Body of pancreas (tissue), 4 donors: ENCODE measurements around the gene ZDHHC1. TPM values are rescaled to one million over a fixed set of nuclear protein-coding genes. Genes with fewer than 3 reads are reported as not detected.

Experiments
- ATAC-seq: fragments of 150-250 bp; one replicate; pipeline ENCODE4 v1.9.1; 2016
- DNase-seq, 4 donors: peaks; one replicate each; pipeline ENCODE4 v3.0.0-alpha.2; 2019
- H3K27ac ChIP-seq, 4 donors: fragments of 200-600 bp; sonication (generic); 1 replicate in 3 of 4; 2 replicates in 1 of 4; pipeline versions ENCODE4 v1.5.1 to v1.6.1; 2016 to 2019; ENCODE audit warnings: mild to moderate bottlenecking in 1 of 4, mixed read lengths in 1 of 4, moderate library complexity in 1 of 4
- H3K27me3 ChIP-seq, 2 donors: fragments of 200-600 bp; sonication (generic); one replicate each; pipeline ENCODE4 v1.6.0; 2016; ENCODE audit warnings: mild to moderate bottlenecking in 1 of 2
- H3K36me3 ChIP-seq, 2 donors: fragments of 200-600 bp; sonication (generic); replicated peaks in 1 of 2; 2 replicates each; pipeline ENCODE4 v1.5.1; 2016; ENCODE audit warnings: low read depth in 2 of 2; ENCODE audit not compliant: insufficient read depth in 1 of 2
- H3K4me1 ChIP-seq: fragments of 200-600 bp; sonication (generic); one replicate; pipeline ENCODE4 v1.6.0; 2016
- H3K4me3 ChIP-seq, 2 donors: fragments of 200-600 bp; sonication (generic); 1 replicate in 1 of 2; 2 replicates in 1 of 2; pipeline ENCODE4 v1.5.1; 2016 to 2019
- H3K9me3 ChIP-seq, 3 donors: fragments of 200-600 bp; sonication (generic); 1 replicate in 2 of 3; 2 replicates in 1 of 3; pipeline ENCODE4 v1.5.1; 2016
- CTCF ChIP-seq, 7 experiments: fragments of 450-650 bp in 4 of 7; fragments of 200-600 bp in 3 of 7; sonication (generic) in 3 of 7; IDR thresholded peaks; one replicate each; pipeline ENCODE4 v1.5.1; 2016 to 2019; ENCODE audit warnings: antibody characterized with exemption in 7 of 7
- POLR2A ChIP-seq, 3 donors: fragments of 450-650 bp; IDR thresholded peaks; one replicate each; pipeline ENCODE4 v1.6.1; 2016; ENCODE audit warnings: antibody characterized with exemption in 3 of 3, mild to moderate bottlenecking in 2 of 3
- WGBS, 2 donors: methylation state at CpG; one replicate each; pipeline ENCODE4 v1.1.5; 2017; 5-methylcytosine and 5-hydroxymethylcytosine counted together
- intact Hi-C: fragments of 100-400 bp; cut with DNase I; formaldehyde crosslinking; loops from one replicate; pipeline ENCODE4 v1.15.1; 2023
- total RNA-seq, 2 donors: library from RNA; depleted of rRNA; stranded (reverse); fragments of >200 nt; gene quantifications; one replicate each; pipeline ENCODE4 v1.1.0, GENCODE V29; 2016

Gene ZDHHC1
- total RNA-seq, 2 donors from 2014 or later: 13.0 to 57.0 TPM

DNA sequence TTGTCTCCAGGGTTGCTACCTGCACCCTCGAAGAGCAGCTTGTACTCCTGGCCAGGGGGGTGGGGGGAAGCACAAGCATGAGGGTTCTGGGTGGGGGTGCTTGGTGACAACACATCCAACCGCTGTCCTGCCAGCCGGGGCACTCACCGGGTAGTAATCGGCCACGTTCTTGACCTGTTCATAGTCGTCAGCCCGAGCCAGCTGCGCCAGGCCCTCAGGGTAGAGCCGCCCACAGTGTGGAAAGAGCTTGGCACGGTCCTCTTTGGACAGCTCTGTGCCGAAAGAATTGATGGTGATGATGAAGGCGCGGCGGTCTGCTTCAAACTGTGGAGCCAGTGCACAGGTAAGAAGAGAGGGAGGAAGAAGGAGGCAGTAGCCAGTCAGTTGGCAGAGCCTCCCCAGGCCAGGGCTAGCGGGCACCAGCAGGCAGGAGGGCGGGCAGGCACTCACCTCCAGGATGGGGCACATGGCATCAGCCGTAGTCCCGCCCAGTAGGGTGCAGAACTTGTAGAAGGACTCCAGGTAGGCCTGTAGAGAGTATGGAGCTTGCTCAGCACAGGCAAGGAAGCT, 22.6 kb upstream of the ZDHHC1 start:
- H3K4me3 ChIP-seq: no peak overlapping the region
- DNase-seq: no peak
- no peak overlapping the region for H3K27ac ChIP-seq
- intact Hi-C loops: no loop called here
- peaks cover 32% of the 10 kb centered on the region for H3K4me1 ChIP-seq
- no peaks in the 10 kb centered on the region for H3K27me3 ChIP-seq
- 94 to 95% methylated on average over 9 to 14 of the region's 19 CpGs for WGBS, 2 donors
- no peaks in the 10 kb centered on the region for H3K9me3 ChIP-seq
- TF ChIP-seq POLR2A (IDR thresholded peaks at IDR 0.05) (no peak), CTCF (IDR thresholded peaks at IDR 0.05) (no peak)
- no peak for ATAC-seq
- peaks cover 9 to 16% of the 10 kb centered on the region in 2 donors for H3K36me3 ChIP-seq

DNA sequence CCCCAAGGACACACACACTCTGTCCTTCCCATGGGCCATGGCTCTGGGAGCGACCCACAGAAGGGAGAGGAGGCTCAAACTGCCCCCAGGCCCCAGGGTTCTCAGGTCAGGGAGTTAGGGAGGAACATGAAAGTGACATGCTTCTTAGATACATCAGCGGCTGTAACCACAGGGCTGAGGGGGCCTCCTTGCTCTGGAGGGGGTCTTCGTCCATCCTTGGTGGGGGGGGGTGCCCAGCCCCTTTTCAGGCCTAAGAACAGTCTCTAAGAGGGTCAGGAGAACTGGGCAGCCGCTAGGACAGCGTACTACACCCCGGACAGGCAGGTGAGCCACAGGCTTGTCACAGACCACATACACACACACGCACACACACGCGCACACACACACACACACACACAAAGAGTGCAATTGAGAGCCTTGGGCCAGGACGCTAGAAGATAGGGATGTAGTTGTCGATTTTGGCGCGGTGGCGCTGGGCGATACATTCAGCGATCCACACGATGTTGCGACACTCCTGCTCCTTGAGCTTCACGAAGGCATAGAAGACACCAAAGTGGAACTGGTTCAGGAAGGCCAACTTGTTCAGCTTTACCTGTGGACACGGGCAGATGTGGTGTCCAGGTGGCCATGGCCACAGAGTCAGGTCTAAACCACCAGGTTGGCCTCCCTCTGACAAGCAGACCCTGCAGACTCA, 22.0 kb upstream of the ZDHHC1 start:
- WGBS, 2 donors: 89 to 91% methylated on average over 16 to 20 of the region's 20 CpGs
- Histone ChIP-seq H3K27ac (no peak overlapping the region), H3K36me3 (peaks cover 9 to 16% of the 10 kb centered on the region in 2 donors)

DNA sequence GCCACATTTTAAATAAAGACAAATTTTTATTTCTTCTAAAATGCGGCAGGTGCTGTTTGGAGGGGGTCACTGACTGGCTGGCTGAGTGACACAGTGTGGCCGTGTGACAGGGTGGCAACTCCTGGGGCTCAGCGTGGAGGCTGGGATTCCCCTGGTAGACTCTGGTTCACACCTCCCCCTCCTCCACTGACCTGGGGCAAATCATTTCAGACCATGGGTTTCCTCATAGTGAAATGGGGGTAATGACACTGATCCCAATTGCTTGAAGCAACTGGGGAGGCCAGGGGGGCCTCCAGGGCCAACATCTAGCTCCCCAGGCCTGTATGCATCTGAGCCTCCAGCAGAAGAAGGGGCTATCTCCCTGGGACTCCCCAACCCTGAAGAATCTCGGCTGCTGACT, 21.2 kb upstream of the ZDHHC1 start:
- intact Hi-C loops: no loop called here
- no peak overlapping the region for H3K27ac ChIP-seq
- no peaks in the 10 kb centered on the region for H3K27me3 ChIP-seq
- WGBS, 2 donors: 72 to 86% methylated on average over 3 to 4 of the region's 4 CpGs
- H3K4me3 ChIP-seq: no peak overlapping the region
- peaks cover 9 to 16% of the 10 kb centered on the region in 2 donors for H3K36me3 ChIP-seq
- ATAC-seq (no peak), DNase-seq (no peak)
- no peak for TF ChIP-seq CTCF (IDR thresholded peaks at IDR 0.05)
- TF ChIP-seq POLR2A (IDR thresholded peaks at IDR 0.05): no peak
- H3K4me1 ChIP-seq: peaks cover 18% of the 10 kb centered on the region
- H3K9me3 ChIP-seq: no peaks in the 10 kb centered on the region

More for the DNA sequence above, 22.0 kb upstream of the ZDHHC1 start:
- Histone ChIP-seq H3K4me1 (peaks cover 26% of the 10 kb centered on the region), H3K9me3 (no peaks in the 10 kb centered on the region), H3K27me3 (no peaks in the 10 kb centered on the region), H3K4me3 (no peak overlapping the region)
- no peak for DNase-seq
- intact Hi-C loops: no loop called here
- no peak for ATAC-seq
- no peak for TF ChIP-seq CTCF (IDR thresholded peaks at IDR 0.05)
- TF ChIP-seq POLR2A (IDR thresholded peaks at IDR 0.05): no peak

DNA sequence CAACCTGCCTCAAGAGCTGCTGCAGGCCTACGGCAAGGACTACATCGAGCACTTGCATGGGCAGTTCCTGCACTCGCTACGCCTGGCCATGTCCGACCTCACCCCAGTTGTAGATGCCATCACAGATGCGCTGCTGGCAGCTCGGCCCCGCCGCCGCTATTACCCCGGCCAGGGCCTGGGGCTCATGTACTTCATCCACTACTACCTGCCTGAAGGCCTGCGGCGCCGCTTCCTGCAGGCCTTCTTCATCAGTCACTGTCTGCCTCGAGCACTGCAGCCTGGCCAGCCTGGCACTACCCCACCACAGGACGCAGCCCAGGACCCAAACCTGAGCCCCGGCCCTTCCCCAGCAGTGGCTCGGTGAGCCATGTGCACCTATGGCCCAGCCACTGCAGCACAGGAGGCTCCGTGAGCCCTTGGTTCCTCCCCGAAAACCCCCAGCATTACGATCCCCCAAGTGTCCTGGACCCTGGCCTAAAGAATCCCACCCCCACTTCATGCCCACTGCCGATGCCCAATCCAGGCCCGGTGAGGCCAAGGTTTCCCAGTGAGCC, 20.4 kb upstream of the ZDHHC1 start:
- peaks cover 9 to 16% of the 10 kb centered on the region in 2 donors for H3K36me3 ChIP-seq
- H3K4me3 ChIP-seq: no peak overlapping the region
- WGBS, 2 donors: 91 to 94% methylated on average over 17 to 20 of the region's 23 CpGs
- DNase-seq: no peak
- intact Hi-C loops: no loop called here
- no peak overlapping the region for H3K27ac ChIP-seq
- H3K9me3 ChIP-seq: no peaks in the 10 kb centered on the region
- no peaks in the 10 kb centered on the region for H3K27me3 ChIP-seq
- ATAC-seq: no peak
- H3K4me1 ChIP-seq: peaks cover 14% of the 10 kb centered on the region
- TF ChIP-seq CTCF (IDR thresholded peaks at IDR 0.05) (no peak), POLR2A (IDR thresholded peaks at IDR 0.05) (no peak)
